ENCODE measurements around the gene DYSF. TPM values are rescaled to one million over a fixed set of nuclear protein-coding genes. Genes with fewer than 3 reads are reported as not detected.

DYSF gene
- total RNA-seq, 2 experiments from 2014 or later = not detected

GRCh38 chr2:71534201-71534600 lies 80.8 kb downstream of the DYSF start:
- Histone ChIP-seq H3K9me2 (ENCODE audit: insufficient read depth, low read length) (no peaks in the 10 kb centered on the region), H3K4me2 (ENCODE audit: low read length) (no peak overlapping the region), H4K20me1 (ENCODE audit: insufficient read depth, low read length) (no peaks in the 10 kb centered on the region), H3K79me2 (ENCODE audit: insufficient read depth, low read depth, low read length) (no peaks in the 10 kb centered on the region), H3K4me1 (ENCODE audit: insufficient read depth, low read length, poor library complexity, severe bottlenecking) (no peaks in the 10 kb centered on the region), H3K4me3 (ENCODE audit: low read depth, low read length, poor library complexity, severe bottlenecking) (no peak overlapping the region), H3K9me3 (ENCODE audit: low read length) (no peaks in the 10 kb centered on the region), H3K36me3 (ENCODE audit: insufficient read depth, low read length) (no peaks in the 10 kb centered on the region), H2AFZ (ENCODE audit: low read length) (no peak overlapping the region), H3K27ac (ENCODE audit: low read depth, low read length, poor library complexity, severe bottlenecking) (no peak overlapping the region)
- no peak for TF ChIP-seq EZH2phosphoT487 (IDR thresholded peaks at IDR 0.05; ENCODE audit: borderline replicate concordance, low read depth, low read length)
- no peak for TF ChIP-seq CTCF (conservative IDR thresholded peaks at IDR 0.05; ENCODE audit: low read length)
- intact Hi-C loops (cut with micrococcal nuclease; ENCODE audit: unreplicated experiment) = no loop called here
- BruUV-seq (replicated peaks) = no TSS peak
- ChIA-PET CTCF (ENCODE audit: unreplicated experiment) (no interaction called here), POLR2A (no interaction called here)
- DNase-seq (ENCODE audit: low spot score) = no peak

GRCh38 chr2:71534826-71535225 lies 81.5 kb downstream of the DYSF start:
- H3K27ac ChIP-seq (ENCODE audit: low read depth, low read length, poor library complexity, severe bottlenecking) = no peak overlapping the region
- POLR2A ChIA-PET = no interaction called here
- DNase-seq (ENCODE audit: low spot score) = no peak
- no TSS peak for BruUV-seq (replicated peaks)
- CTCF ChIA-PET (ENCODE audit: unreplicated experiment) = no interaction called here
- H3K4me1 ChIP-seq (ENCODE audit: insufficient read depth, low read length, poor library complexity, severe bottlenecking) = no peaks in the 10 kb centered on the region
- no peak overlapping the region for H3K4me3 ChIP-seq (ENCODE audit: low read depth, low read length, poor library complexity, severe bottlenecking)
- TF ChIP-seq CTCF (conservative IDR thresholded peaks at IDR 0.05; ENCODE audit: low read length) (no peak), EZH2phosphoT487 (IDR thresholded peaks at IDR 0.05; ENCODE audit: borderline replicate concordance, low read depth, low read length) (no peak)
- no peak overlapping the region for H2AFZ ChIP-seq (ENCODE audit: low read length)
- H3K79me2 ChIP-seq (ENCODE audit: insufficient read depth, low read depth, low read length) = no peaks in the 10 kb centered on the region
- intact Hi-C loops (cut with micrococcal nuclease; ENCODE audit: unreplicated experiment) = no loop called here
- H3K9me3 ChIP-seq (ENCODE audit: low read length) = no peaks in the 10 kb centered on the region
- H3K36me3 ChIP-seq (ENCODE audit: insufficient read depth, low read length) = no peaks in the 10 kb centered on the region
- no peak overlapping the region for H3K4me2 ChIP-seq (ENCODE audit: low read length)
- H3K9me2 ChIP-seq (ENCODE audit: insufficient read depth, low read length) = no peaks in the 10 kb centered on the region
- no peaks in the 10 kb centered on the region for H4K20me1 ChIP-seq (ENCODE audit: insufficient read depth, low read length)

- TF ChIP-seq EZH2phosphoT487 (IDR thresholded peaks at IDR 0.05; ENCODE audit: borderline replicate concordance, low read depth, low read length) (no peak), CTCF (conservative IDR thresholded peaks at IDR 0.05; ENCODE audit: low read length) (no peak)
- POLR2A ChIA-PET = no interaction called here
Observed at GRCh38 chr2:71535526-71535925, 82.2 kb downstream of the DYSF start.

More at GRCh38 chr2:71535526-71535925, 82.2 kb downstream of the DYSF start:
- Histone ChIP-seq H4K20me1 (ENCODE audit: insufficient read depth, low read length) (no peaks in the 10 kb centered on the region), H3K4me2 (ENCODE audit: low read length) (no peak overlapping the region), H3K79me2 (ENCODE audit: insufficient read depth, low read depth, low read length) (no peaks in the 10 kb centered on the region), H3K4me3 (ENCODE audit: low read depth, low read length, poor library complexity, severe bottlenecking) (no peak overlapping the region), H3K36me3 (ENCODE audit: insufficient read depth, low read length) (no peaks in the 10 kb centered on the region), H2AFZ (ENCODE audit: low read length) (no peak overlapping the region), H3K4me1 (ENCODE audit: insufficient read depth, low read length, poor library complexity, severe bottlenecking) (no peaks in the 10 kb centered on the region), H3K9me2 (ENCODE audit: insufficient read depth, low read length) (no peaks in the 10 kb centered on the region), H3K9me3 (ENCODE audit: low read length) (no peaks in the 10 kb centered on the region), H3K27ac (ENCODE audit: low read depth, low read length, poor library complexity, severe bottlenecking) (no peak overlapping the region)
- BruUV-seq (replicated peaks) = no TSS peak
- DNase-seq (ENCODE audit: low spot score) = no peak
- CTCF ChIA-PET (ENCODE audit: unreplicated experiment) = interaction anchor here (0.5 kb wide), 1 partner anchor 275 kb away, joined by 7 read pairs; no protein-coding TSS in a partner anchor
- intact Hi-C loops (cut with micrococcal nuclease; ENCODE audit: unreplicated experiment) = no loop called here
